GM19099 (cell line): ENCODE results near the gene TEPSIN.

ENCODE experiments used
- POLR2A ChIP-seq: IDR thresholded peaks from 3 replicates; pipeline ENCODE4 v1.6.1; 2011; ENCODE audit warnings: low read depth; ENCODE audit not compliant: insufficient read length; ENCODE audit errors: extremely low read depth

TEPSIN gene, protein sequence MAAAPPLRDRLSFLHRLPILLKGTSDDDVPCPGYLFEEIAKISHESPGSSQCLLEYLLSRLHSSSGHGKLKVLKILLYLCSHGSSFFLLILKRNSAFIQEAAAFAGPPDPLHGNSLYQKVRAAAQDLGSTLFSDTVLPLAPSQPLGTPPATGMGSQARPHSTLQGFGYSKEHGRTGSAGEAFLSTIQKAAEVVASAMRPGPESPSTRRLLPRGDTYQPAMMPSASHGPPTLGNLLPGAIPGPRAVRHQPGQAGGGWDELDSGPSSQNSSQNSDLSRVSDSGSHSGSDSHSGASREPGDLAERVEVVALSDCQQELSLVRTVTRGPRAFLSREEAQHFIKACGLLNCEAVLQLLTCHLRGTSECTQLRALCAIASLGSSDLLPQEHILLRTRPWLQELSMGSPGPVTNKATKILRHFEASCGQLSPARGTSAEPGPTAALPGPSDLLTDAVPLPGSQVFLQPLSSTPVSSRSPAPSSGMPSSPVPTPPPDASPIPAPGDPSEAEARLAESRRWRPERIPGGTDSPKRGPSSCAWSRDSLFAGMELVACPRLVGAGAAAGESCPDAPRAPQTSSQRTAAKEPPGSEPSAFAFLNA

DNA sequence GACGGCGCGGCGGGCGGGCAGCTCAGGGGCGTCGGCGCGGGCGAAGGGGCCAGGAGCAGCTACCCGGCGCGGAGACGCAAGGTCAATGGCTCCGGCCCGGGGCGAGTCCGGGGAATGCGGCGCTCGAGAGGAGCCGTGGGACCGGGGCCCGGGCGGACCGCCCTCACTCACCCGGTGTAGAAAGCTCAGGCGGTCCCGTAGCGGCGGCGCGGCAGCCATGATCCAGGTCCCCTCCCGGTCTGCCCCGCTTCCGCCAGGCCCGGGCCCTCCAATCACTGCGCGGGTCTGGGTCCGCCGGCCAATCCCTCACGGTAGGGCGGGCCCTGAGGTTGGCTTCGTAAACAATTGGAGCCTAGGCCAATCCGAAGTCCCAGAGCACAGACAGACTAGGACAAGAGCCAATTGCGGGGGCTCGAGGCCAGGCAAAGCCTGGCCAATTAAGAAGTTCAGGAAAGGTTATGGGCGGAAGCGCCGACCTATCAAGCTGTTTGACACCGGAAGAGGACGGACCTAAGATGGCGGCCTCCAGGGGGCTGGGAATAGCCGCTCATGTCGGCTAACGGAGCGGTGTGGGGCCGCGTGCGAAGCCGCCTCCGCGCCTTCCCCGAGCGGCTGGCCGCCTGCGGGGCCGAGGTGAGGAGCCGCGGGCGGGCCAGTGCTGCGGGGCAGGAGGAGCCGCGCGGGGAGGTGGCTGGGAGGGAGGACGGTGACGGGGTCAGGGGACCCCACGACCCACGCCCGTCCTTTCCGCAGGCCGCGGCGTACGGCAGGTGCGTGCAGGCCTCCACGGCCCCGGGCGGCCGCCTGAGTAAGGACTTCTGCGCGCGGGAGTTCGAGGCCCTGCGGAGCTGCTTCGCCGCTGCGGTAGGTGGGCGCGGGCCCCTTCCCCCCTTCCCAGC is at the start of gene TEPSIN, which contains the start of gene NDUFAF8:
Gene TEPSIN (minus strand): TSS at position 241 of the 899 bp plus-strand sequence. CDS start 22 bp downstream, at position 219.
Gene NDUFAF8 (plus strand): TSS at position 504 of the 899 bp plus-strand sequence. CDS start 46 bp downstream, at position 550.
- TF ChIP-seq POLR2A: peak; percentile 68

DNA sequence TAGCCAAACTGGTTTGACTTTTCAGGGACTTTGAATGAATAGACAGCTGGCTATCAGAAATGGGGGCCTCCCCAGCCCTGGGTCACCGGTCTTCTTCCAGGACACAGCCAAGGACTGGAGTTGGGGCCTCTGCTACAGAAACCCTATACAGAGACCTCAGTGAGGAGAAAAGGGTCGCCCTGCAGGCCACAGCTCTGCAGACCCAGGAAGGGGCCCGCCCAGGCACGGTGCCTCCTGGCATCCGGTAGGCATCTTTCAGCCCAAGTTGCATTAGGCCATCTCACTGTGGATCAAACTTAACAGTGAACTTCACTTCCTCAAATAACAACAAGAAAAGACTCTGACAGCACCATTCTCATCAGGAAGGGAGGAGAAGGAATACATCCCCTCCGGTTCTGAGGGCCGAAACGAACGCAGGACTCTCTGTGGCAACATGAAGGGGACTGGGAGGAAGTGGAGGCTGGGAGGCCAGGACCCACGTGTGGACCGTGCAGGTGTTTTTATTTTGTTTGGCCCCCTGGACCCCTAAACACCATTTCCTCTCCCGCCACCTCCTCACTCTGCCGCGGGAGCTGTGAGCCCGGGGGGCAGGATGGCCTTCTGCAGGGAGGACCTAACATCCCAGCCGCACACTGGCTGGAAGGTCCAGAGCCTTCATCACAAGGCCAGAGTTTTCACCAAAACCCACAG is 49.0 kb upstream of the TEPSIN start:
- no peak for TF ChIP-seq POLR2A

DNA sequence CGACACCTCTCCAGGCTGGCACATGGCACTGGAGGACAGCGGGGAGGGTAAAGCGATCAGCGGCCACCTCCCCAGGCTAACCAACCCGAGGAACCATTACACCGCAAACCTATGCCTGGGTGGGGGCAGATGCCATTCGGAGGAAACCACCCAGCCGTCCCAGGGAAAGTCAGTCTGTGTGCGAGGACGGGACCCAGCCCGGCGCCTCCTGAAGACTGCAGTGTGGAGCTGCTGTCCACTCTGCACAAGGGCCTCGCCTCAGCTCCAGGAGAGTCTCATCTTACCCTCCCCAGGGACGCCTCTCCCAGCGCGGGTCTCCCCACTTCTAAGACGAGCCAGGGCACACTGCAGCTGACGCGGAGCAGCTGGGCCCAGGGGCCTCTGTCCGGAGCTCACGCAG is 48.3 kb upstream of the TEPSIN start:
- TF ChIP-seq POLR2A: no peak

DNA sequence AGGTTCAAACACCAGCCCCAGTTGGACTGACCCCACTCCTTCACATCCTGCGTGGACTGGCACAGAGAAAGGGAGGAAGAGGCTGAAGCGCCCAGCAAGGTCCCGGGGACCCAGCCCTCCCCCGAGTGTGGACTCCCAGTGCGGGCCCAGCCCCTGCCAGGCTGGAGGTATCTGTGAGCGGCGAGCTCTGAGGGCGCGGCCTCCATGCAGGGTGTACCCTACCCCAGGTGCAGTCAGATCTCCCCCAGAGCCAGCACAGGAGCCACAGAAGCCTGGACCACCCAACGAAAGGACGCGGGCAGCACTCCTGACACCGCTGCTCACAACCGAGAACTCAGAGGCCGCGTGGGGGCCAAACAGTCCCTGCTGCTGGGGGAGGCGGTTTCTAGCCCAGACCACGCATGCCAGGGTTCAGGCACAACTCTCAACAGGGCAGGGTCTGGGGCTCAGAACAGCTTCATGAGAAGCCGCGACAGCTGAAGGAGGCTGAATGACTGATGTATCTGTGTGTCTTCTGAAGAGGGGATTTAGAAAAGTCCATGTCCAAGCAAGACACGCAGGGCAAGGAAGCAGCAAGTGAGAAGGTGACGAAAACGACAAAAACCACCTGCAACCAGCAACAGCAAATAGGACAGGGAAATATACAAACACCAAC is 47.8 kb upstream of the TEPSIN start:
- TF ChIP-seq POLR2A: no peak

DNA sequence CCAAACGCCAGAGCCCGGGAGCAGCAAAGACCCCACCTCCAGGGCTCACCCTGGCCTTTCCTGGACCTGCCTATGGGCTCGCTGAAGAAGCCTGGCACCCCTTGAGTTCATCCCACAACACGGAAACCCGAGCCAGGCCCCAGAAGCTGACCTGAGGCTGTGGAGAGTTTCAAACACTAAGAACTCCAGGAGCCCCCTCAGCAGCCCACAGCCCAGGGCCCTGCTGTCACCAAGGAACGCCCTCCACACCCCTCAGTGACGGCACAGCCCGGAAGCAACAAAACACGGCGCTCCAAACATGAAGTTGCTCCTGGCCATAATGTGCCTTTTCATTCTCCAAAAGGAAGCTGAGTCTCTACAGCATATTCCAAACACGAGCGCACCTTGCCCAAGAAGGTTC is 47.0 kb upstream of the TEPSIN start:
- no peak for TF ChIP-seq POLR2A

DNA sequence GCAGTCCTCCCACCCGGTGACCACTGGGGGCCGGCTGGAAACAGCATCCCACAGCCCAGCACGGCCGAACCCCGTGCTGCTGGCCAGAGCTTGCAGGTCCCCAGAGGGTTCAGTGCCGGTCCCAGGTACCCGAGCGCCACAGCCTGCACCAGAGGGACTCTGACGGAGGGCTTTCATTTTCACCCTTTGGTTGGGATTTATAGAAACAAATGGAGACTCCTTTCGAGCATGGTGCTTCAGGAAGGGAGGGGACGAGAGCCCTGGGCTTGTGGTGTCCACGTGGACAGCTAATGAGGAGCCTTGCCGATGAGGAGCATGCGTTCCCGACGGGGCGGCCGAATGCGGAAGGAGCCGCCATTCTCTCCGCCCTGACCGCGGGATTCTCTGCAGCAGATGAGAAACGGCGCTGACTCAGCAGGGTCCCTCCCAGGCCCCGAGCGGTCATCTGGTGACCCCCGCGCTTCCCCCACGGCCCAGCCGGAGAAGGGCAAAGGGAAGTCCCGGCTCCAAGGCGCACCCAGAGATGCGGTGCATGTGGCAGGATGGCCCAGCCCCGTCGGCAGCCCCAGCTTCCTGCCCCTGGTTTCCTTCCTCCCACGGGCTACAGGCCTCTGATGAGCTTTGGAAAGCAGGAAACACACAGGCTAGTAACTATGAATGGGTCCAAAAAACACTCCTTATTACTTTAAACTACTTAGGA is 46.5 kb upstream of the TEPSIN start:
- TF ChIP-seq POLR2A: peak; percentile 57

DNA sequence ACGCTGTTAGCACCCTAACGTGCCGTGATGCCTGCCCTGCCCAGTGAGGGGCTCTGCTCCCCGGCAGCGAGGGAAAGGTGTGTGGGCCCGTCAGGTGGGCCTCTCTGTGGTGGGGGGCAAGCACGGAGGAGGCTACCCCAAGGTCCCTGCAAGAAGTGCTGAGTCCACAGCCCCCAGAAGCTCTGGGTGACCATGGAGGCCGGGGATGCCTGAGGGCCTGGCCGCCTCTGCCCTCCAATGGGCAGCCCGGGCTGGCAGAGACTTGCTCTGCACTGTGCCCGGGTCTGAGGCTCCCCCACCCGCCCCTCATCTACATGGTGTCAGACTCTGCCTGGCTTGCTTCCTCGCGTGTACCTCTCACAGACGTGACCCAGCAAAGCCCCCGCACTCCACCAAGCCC is 44.0 kb upstream of the TEPSIN start:
- no peak for TF ChIP-seq POLR2A

DNA sequence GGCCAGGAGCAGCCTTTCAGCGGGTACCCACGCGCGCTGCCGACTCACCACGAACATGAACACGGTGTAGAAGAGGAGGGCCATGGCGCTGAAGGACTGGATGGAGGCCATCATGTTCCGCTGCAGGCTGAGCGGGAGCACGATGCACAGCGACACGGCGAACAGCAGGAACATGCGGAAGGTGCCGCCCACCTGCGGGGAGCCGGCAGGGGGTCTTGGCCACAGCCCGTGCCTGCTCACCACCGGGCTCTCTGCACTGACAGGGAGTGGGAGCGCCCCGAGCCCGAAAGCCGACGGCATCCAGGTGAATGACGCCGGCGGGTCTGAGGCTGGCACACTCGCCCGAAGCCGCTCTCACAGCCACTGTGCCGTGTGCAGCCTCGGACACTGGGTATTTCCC is 43.3 kb upstream of the TEPSIN start:
- no peak for TF ChIP-seq POLR2A

DNA sequence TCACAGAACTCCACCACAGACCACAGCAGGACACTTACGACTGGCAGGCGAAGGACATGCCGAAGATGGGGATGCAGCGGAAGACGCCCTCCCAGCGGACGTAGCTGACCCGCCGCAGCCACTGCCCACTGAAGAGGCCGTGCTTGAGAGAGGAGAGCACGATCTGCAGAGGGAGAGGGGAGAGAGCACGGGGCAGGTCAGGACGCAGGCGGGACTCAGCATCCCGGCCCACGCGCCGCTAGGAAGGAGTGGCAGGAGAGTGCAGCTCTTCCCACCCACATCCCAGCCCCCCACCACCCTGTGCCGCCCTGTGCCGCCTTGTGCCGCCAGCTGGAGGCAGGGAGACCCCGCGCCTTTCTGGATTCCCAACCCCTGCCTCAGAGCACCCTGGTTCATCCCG is 41.7 kb upstream of the TEPSIN start:
- no peak for TF ChIP-seq POLR2A

DNA sequence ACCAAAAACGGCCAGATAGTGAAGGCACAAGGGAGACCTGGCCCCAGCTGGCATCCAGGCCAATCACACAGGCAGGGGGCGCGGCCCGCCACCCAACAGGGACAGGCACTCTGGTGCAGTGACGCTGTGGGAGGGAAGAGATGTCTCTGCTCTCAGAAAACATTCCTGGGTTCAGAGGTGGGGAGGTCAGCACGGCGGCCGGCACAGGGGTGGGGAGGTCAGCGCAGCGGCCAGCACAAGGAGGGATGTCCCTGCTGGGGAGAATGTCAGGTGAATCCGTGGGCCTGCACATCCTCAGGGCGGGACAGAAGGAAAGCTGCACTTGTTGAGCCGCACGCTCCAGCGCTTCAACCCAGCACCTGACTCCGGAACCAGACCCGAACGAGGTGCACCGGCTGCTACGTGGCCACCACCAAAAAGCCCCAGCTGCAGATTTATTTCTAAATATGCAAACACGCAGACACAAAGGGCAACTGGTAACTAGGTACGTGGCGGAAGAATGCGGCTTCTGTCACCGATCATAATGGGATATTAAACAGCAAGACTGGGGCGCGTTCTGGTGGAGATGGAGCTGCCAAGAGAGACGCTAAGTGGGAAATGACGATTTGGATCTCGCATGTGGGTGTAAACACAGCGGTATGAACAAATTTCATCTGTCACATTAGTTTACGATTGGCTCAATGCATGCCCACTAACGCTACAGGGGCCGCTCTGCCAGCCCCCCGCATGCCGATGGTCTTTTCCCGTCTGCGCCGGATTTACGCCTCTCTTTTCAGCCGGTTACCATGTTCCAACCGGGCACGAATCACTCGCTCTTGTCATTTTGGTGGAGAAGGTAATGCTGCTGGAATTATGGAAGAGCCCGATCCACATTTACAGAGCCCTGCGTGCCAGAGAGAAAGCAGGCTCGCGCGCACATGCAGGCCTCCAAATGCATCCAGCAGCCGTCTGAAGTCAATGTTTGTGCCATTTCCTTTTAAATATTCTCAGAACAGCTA is 40.7 kb upstream of the TEPSIN start:
- TF ChIP-seq POLR2A: no peak

DNA sequence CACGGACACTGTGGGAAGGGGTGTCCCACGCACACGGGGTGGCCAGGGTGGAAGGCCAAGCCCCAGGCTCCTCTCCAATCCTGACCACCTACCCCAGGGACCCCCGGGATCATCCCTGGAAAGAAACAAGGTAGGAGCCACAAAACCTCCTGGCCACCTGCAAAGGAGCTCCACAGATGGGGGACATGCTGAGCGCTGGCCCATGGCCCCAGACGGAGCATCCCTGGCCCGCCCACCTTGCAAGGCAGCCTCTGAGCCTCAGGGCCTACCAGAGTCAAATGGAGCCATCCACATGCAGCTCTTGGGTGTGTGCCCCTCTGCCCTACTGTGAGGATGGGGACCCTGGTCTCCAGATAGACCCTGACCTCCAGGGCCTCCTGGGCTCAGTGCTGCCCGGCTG is 40.0 kb upstream of the TEPSIN start:
- no peak for TF ChIP-seq POLR2A

DNA sequence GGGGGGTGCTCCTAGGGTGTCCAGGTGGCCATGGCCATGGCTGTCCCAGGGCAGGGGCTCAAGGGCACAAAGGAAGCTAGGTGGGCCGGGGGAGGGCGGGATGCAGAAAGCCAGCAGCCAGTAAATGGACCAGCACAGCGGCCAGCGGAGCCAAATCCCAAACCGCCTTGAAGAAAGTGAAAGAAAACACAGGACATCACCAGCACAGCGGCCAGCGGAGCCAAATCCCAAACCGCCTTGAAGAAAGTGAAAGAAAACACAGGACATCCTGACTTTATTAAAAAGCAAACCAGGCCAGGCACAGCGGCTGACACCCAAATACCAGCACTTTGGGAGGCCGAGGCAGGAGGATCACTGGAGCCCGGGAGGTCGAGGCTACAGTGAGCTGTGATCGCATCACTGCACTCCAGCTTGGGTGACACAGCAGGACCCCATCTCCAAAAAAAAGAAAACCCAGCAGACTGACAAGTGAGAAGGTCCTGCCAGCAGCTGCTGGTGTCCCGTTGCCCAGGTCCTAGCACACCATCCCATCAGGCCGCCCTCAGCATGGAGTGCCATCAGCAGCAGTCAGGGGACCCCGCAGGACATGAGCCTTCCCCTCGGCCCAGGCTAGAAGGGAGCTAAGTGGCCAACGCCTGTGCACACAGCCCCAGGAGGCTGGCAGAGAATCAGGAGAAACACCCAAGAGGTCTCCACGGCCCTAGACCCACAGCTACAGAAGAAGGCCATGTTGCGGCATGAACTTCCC is 39.3 kb upstream of the TEPSIN start:
- TF ChIP-seq POLR2A: no peak
